Measurements from ENCODE around the gene ADAMTS16.

ADAMTS16 gene

DNA sequence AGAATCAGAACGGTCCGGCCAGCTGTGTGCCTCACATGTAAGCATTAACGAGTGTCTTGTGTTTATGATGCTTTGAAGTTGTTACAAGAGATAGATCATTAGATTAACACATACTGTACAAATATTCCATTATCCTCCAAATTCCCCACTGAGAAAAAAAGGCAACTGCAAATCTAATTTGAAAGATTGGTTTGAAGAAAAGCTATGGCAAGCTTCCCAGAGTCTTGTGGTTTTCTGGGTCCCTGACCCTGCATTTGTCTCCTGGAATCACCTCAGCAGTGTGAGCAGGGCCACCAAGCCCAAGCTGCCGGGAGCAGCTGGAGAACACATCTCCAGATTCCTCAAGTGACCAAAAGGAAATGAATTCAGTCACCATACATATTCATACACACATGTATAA, 36.9 kb upstream of the ADAMTS16 start:
- WGBS (ENCODE audit: extremely low coverage, insufficient coverage, insufficient read length) = no CpG with 5 or more reads among the region's 4 CpGs
- DNase-seq = no peak

DNA sequence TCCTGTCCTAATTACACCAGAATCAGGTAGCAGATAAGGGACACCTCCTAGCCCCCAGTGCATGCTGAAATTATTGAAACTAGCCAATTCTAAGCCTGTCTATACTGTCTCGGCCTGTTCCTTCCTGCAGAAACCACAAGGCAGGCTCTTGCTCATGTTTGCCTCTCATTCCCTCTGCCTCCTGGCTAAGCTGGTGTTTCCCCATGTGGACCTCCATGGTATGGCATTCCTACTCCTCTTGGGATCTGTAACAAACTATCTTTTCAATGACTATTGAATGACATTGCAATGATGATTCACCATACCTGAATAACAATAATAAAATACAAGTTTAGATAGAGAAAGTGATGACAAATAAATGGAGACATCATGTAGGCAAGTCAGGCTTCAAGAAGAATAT, 35.6 kb upstream of the ADAMTS16 start:
- no peak overlapping the region for H2AFZ ChIP-seq (ENCODE audit: insufficient read depth, low read length, poor library complexity)
- no peak overlapping the region for H2BK12ac ChIP-seq (ENCODE audit: low read length)
- H3K4me2 ChIP-seq (ENCODE audit: low read length) = no peak overlapping the region
- H3K79me1 ChIP-seq (ENCODE audit: low read length) = no peaks in the 10 kb centered on the region
- H3K4ac ChIP-seq (ENCODE audit: low read depth, low read length) = no peak overlapping the region
- H3K36me3 ChIP-seq (ENCODE audit: control insufficient read depth in 1 of 2, insufficient read depth in 2 of 2, low read length in 2 of 2) = no peaks in the 10 kb centered on the region
- no peak overlapping the region for H3K18ac ChIP-seq (ENCODE audit: low read length)
- WGBS (ENCODE audit: extremely low coverage, insufficient coverage, insufficient read length) = no CpG with 5 or more reads among the region's 1 CpG
- no peak overlapping the region for H4K8ac ChIP-seq (ENCODE audit: low read depth, low read length)
- H4K91ac ChIP-seq (ENCODE audit: low read depth, low read length) = no peak overlapping the region
- DNase-seq = no peak
- H3K4me3 ChIP-seq (ENCODE audit: low read depth, low read length) = no peak overlapping the region
- no peak overlapping the region for H2BK120ac ChIP-seq (ENCODE audit: insufficient read depth, low read length, poor library complexity)
- H2AK5ac ChIP-seq (ENCODE audit: low read length) = no peak overlapping the region
- H2BK5ac ChIP-seq (ENCODE audit: low read depth, low read length, poor library complexity) = no peak overlapping the region
- no peak overlapping the region for H3K9ac ChIP-seq (ENCODE audit: low read length)
- no peak overlapping the region for H4K12ac ChIP-seq (ENCODE audit: low read depth, low read length)
- no peaks in the 10 kb centered on the region for H3K79me2 ChIP-seq (ENCODE audit: control insufficient read depth, insufficient read depth, low read length, poor library complexity)
- no peak overlapping the region for H3K23ac ChIP-seq (ENCODE audit: low read length)
- no peaks in the 10 kb centered on the region for H3K9me3 ChIP-seq (ENCODE audit: insufficient read depth, low read depth, low read length)
- no peak overlapping the region for H3K27ac ChIP-seq (ENCODE audit: low read depth, low read length)
- H3K14ac ChIP-seq (ENCODE audit: low read length) = no peak overlapping the region
- H3K27me3 ChIP-seq (ENCODE audit: insufficient read depth, low read length) = no peaks in the 10 kb centered on the region
- H3K4me1 ChIP-seq (ENCODE audit: control insufficient read depth in 1 of 2, insufficient read depth in 2 of 2, low read length in 2 of 2) = no peaks in the 10 kb centered on the region

More for the DNA sequence above, 36.9 kb upstream of the ADAMTS16 start:
- H3K4me2 ChIP-seq (ENCODE audit: low read length) = no peak overlapping the region
- H3K23ac ChIP-seq (ENCODE audit: low read length) = no peak overlapping the region
- H2BK120ac ChIP-seq (ENCODE audit: insufficient read depth, low read length, poor library complexity) = no peak overlapping the region
- no peaks in the 10 kb centered on the region for H3K79me2 ChIP-seq (ENCODE audit: control insufficient read depth, insufficient read depth, low read length, poor library complexity)
- H2AFZ ChIP-seq (ENCODE audit: insufficient read depth, low read length, poor library complexity) = no peak overlapping the region
- no peak overlapping the region for H4K12ac ChIP-seq (ENCODE audit: low read depth, low read length)
- H3K18ac ChIP-seq (ENCODE audit: low read length) = no peak overlapping the region
- H3K36me3 ChIP-seq (ENCODE audit: control insufficient read depth in 1 of 2, insufficient read depth in 2 of 2, low read length in 2 of 2) = no peaks in the 10 kb centered on the region
- no peak overlapping the region for H2BK12ac ChIP-seq (ENCODE audit: low read length)
- H3K27me3 ChIP-seq (ENCODE audit: insufficient read depth, low read length) = no peaks in the 10 kb centered on the region
- H4K8ac ChIP-seq (ENCODE audit: low read depth, low read length) = no peak overlapping the region
- no peak overlapping the region for H3K14ac ChIP-seq (ENCODE audit: low read length)
- H3K4ac ChIP-seq (ENCODE audit: low read depth, low read length) = no peak overlapping the region
- H3K4me1 ChIP-seq (ENCODE audit: control insufficient read depth in 1 of 2, insufficient read depth in 2 of 2, low read length in 2 of 2) = no peaks in the 10 kb centered on the region
- no peaks in the 10 kb centered on the region for H3K9me3 ChIP-seq (ENCODE audit: insufficient read depth, low read depth, low read length)
- no peak overlapping the region for H3K9ac ChIP-seq (ENCODE audit: low read length)
- no peak overlapping the region for H3K4me3 ChIP-seq (ENCODE audit: low read depth, low read length)
- no peaks in the 10 kb centered on the region for H3K79me1 ChIP-seq (ENCODE audit: low read length)
- H4K91ac ChIP-seq (ENCODE audit: low read depth, low read length) = no peak overlapping the region
- H2AK5ac ChIP-seq (ENCODE audit: low read length) = no peak overlapping the region
- H3K27ac ChIP-seq (ENCODE audit: low read depth, low read length) = no peak overlapping the region
- H2BK5ac ChIP-seq (ENCODE audit: low read depth, low read length, poor library complexity) = no peak overlapping the region

DNA sequence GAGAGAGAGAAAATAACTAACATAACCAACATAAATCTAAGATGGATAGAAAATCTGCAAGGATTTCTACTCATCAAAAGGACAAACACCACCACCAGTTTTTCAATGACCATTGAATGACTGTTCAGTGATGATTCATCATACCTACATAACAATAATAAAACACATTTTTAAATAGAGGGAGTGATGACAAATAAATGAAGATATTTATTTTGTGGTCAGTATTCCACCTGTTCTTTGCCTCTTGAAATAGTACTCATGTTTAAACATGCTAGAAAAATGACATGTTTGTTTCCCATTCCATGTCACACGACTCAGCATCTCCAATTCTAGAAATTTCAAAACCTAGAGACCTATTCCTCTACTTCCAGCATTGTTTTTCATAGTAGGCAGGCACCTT, 34.6 kb upstream of the ADAMTS16 start:
- Histone ChIP-seq H2BK12ac (ENCODE audit: low read length) (no peak overlapping the region), H3K14ac (ENCODE audit: low read length) (no peak overlapping the region), H2BK120ac (ENCODE audit: insufficient read depth, low read length, poor library complexity) (no peak overlapping the region), H4K12ac (ENCODE audit: low read depth, low read length) (no peak overlapping the region), H3K4me2 (ENCODE audit: low read length) (no peak overlapping the region), H3K27me3 (ENCODE audit: insufficient read depth, low read length) (no peaks in the 10 kb centered on the region), H3K27ac (ENCODE audit: low read depth, low read length) (no peak overlapping the region), H3K23ac (ENCODE audit: low read length) (no peak overlapping the region), H3K36me3 (ENCODE audit: control insufficient read depth in 1 of 2, insufficient read depth in 2 of 2, low read length in 2 of 2) (no peaks in the 10 kb centered on the region), H3K4ac (ENCODE audit: low read depth, low read length) (no peak overlapping the region), H2AK5ac (ENCODE audit: low read length) (no peak overlapping the region), H3K9me3 (ENCODE audit: insufficient read depth, low read depth, low read length) (no peaks in the 10 kb centered on the region), H3K79me1 (ENCODE audit: low read length) (no peaks in the 10 kb centered on the region), H4K8ac (ENCODE audit: low read depth, low read length) (no peak overlapping the region), H2AFZ (ENCODE audit: insufficient read depth, low read length, poor library complexity) (no peak overlapping the region), H3K18ac (ENCODE audit: low read length) (no peak overlapping the region), H3K79me2 (ENCODE audit: control insufficient read depth, insufficient read depth, low read length, poor library complexity) (no peaks in the 10 kb centered on the region), H2BK5ac (ENCODE audit: low read depth, low read length, poor library complexity) (no peak overlapping the region), H3K4me1 (ENCODE audit: control insufficient read depth in 1 of 2, insufficient read depth in 2 of 2, low read length in 2 of 2) (no peaks in the 10 kb centered on the region), H4K91ac (ENCODE audit: low read depth, low read length) (no peak overlapping the region), H3K9ac (ENCODE audit: low read length) (no peak overlapping the region), H3K4me3 (ENCODE audit: low read depth, low read length) (no peak overlapping the region)
- WGBS (ENCODE audit: extremely low coverage, insufficient coverage, insufficient read length) = no CpG with 5 or more reads among the region's 1 CpG
- DNase-seq = no peak

DNA sequence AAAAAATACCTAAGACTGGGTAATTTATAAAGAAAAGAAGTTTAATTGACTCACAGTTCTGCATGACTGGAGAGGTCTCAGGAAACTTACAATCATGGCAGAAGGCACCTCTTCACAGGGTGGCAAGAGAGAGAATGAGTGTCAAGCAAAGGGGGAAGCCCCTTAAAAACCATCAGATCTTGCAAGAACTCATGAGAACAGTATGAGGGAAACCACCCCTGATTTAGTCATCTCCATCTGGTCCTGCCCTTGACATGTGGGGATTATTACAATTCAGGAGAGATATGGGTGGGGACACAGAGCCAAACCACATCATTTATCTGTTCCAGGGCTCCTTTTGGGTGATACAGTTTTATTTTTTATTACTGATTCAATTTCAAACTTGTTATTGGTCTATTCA, 23.2 kb upstream of the ADAMTS16 start:
- H4K12ac ChIP-seq (ENCODE audit: low read depth, low read length) = no peak overlapping the region
- no peak overlapping the region for H3K14ac ChIP-seq (ENCODE audit: low read length)
- no peak overlapping the region for H3K18ac ChIP-seq (ENCODE audit: low read length)
- no peaks in the 10 kb centered on the region for H3K79me1 ChIP-seq (ENCODE audit: low read length)
- no peak overlapping the region for H2BK5ac ChIP-seq (ENCODE audit: low read depth, low read length, poor library complexity)
- H3K9ac ChIP-seq (ENCODE audit: low read length) = no peak overlapping the region
- H4K8ac ChIP-seq (ENCODE audit: low read depth, low read length) = no peak overlapping the region
- no peak overlapping the region for H2BK12ac ChIP-seq (ENCODE audit: low read length)
- H2BK120ac ChIP-seq (ENCODE audit: insufficient read depth, low read length, poor library complexity) = no peak overlapping the region
- H4K91ac ChIP-seq (ENCODE audit: low read depth, low read length) = no peak overlapping the region
- DNase-seq = no peak
- no peak overlapping the region for H3K4ac ChIP-seq (ENCODE audit: low read depth, low read length)
- no peak overlapping the region for H3K4me2 ChIP-seq (ENCODE audit: low read length)
- H3K27ac ChIP-seq (ENCODE audit: low read depth, low read length) = no peak overlapping the region
- no peaks in the 10 kb centered on the region for H3K4me1 ChIP-seq (ENCODE audit: control insufficient read depth in 1 of 2, insufficient read depth in 2 of 2, low read length in 2 of 2)
- H3K36me3 ChIP-seq (ENCODE audit: control insufficient read depth in 1 of 2, insufficient read depth in 2 of 2, low read length in 2 of 2) = no peaks in the 10 kb centered on the region
- H3K27me3 ChIP-seq (ENCODE audit: insufficient read depth, low read length) = no peaks in the 10 kb centered on the region
- no peaks in the 10 kb centered on the region for H3K79me2 ChIP-seq (ENCODE audit: control insufficient read depth, insufficient read depth, low read length, poor library complexity)
- no peak overlapping the region for H2AK5ac ChIP-seq (ENCODE audit: low read length)
- no peak overlapping the region for H2AFZ ChIP-seq (ENCODE audit: insufficient read depth, low read length, poor library complexity)
- H3K4me3 ChIP-seq (ENCODE audit: low read depth, low read length) = no peak overlapping the region
- peaks cover 3% of the 10 kb centered on the region for H3K9me3 ChIP-seq (ENCODE audit: insufficient read depth, low read depth, low read length)
- no peak overlapping the region for H3K23ac ChIP-seq (ENCODE audit: low read length)

Measured in trophoblast cell (in vitro differentiated cells and primary cell).